Subcutaneous abdominal adipose tissue (tissue), 5 donors: ENCODE data around the gene C5orf15.

Experiments
- H3K27ac ChIP-seq: one replicate; pipeline ENCODE4 v1.7.0; 2013; ENCODE audit warnings: low read depth, mild to moderate bottlenecking, inconsistent platforms, low read length, moderate library complexity
- H3K27me3 ChIP-seq, 5 donors: one replicate each; pipeline ENCODE4 v1.7.0; 2013; ENCODE audit warnings: low read length in 5 of 5, inconsistent platforms in 1 of 5; ENCODE audit not compliant: control insufficient read depth in 5 of 5, insufficient read depth in 4 of 5
- H3K36me3 ChIP-seq, 5 donors: one replicate each; pipeline ENCODE4 v1.7.0; 2013; ENCODE audit warnings: low read length in 5 of 5; ENCODE audit not compliant: control insufficient read depth in 5 of 5, insufficient read depth in 5 of 5
- H3K4me1 ChIP-seq, 5 donors: one replicate each; pipeline ENCODE4 v1.7.0; 2013; ENCODE audit warnings: low read length in 5 of 5, mild to moderate bottlenecking in 3 of 5, moderate library complexity in 1 of 5; ENCODE audit not compliant: control insufficient read depth in 5 of 5, insufficient read depth in 5 of 5
- H3K4me3 ChIP-seq, 5 donors: one replicate each; pipeline ENCODE4 v1.7.0; 2013; ENCODE audit warnings: low read length in 5 of 5, low read depth in 1 of 5
- H3K9ac ChIP-seq, 5 donors: one replicate each; pipeline ENCODE4 v1.7.0; 2013; ENCODE audit warnings: low read length in 5 of 5, mild to moderate bottlenecking in 4 of 5, moderate library complexity in 3 of 5
- H3K9me3 ChIP-seq, 5 donors: one replicate each; pipeline ENCODE4 v1.7.0; 2013; ENCODE audit warnings: low read length in 5 of 5; ENCODE audit not compliant: control insufficient read depth in 5 of 5
- donor health status: healthy.
- donor health status: healthy.
- donor health status: healthy.
- donor health status: healthy.
- donor health status: healthy.

Gene C5orf15

DNA sequence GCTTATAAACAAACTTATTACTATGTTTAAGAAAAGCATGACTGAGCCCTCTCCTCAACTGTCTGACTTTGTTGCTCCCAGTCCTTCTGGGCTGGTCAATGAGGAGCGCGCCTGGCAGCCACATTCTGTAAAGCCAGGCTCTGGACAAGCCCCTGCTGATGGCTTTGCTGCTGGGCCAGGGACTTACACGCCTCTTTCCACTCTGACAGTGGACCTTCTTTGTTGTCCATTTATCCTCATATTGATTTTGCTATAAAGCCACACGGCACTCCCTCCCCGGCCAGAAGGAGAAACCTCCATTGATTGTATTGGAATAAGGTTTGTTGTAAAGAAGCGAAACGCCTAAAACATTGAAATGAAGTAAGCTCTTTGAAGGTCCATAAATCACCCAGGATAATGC, 50.6 kb downstream of the C5orf15 start:
- H3K27ac ChIP-seq, result no peak overlapping the region

GRCh38 chr5:133916914-133917313, 51.5 kb downstream of the C5orf15 start:
- H3K4me3 ChIP-seq, result no peak overlapping the region
- H3K9me3 ChIP-seq, result no peaks in the 10 kb centered on the region
- no peaks in the 10 kb centered on the region for H3K4me1 ChIP-seq
- H3K27ac ChIP-seq, result no peak overlapping the region
- no peak overlapping the region for H3K9ac ChIP-seq
- peaks cover 0 to 5% (median 0%) of the 10 kb centered on the region in 5 donors for H3K27me3 ChIP-seq
- H3K36me3 ChIP-seq, result no peaks in the 10 kb centered on the region

More for the DNA sequence above, 50.6 kb downstream of the C5orf15 start:
- H3K9ac ChIP-seq, result no peak overlapping the region
- no peaks in the 10 kb centered on the region for H3K36me3 ChIP-seq
- no peaks in the 10 kb centered on the region for H3K9me3 ChIP-seq
- no peak overlapping the region for H3K4me3 ChIP-seq
- H3K27me3 ChIP-seq, result peaks cover 0 to 5% (median 0%) of the 10 kb centered on the region in 5 donors
- no peaks in the 10 kb centered on the region for H3K4me1 ChIP-seq

DNA sequence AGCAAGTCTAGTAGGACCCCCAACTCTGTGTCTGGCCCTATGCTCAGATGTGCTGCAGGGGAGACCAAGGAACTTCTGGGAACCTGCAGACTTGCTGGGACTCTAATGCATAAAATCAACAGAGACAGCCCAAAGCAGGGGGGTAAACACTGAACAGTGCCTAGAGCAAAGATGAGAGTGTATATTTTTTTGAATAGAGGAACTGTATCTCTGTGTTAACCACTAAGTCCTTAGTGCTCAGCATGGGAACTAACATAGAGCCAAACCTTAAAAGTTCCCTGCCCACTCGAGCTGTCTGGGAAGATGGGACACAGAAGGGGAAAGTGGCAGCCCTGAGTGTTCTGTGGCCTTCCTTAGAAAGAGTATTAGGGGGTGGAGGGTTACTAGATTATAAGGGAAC, 51.9 kb downstream of the C5orf15 start:
- Histone ChIP-seq H3K27me3 (peaks cover 0 to 5% (median 0%) of the 10 kb centered on the region in 5 donors), H3K27ac (no peak overlapping the region), H3K4me1 (no peaks in the 10 kb centered on the region), H3K9ac (no peak overlapping the region), H3K4me3 (no peak overlapping the region), H3K9me3 (no peaks in the 10 kb centered on the region), H3K36me3 (no peaks in the 10 kb centered on the region)

DNA sequence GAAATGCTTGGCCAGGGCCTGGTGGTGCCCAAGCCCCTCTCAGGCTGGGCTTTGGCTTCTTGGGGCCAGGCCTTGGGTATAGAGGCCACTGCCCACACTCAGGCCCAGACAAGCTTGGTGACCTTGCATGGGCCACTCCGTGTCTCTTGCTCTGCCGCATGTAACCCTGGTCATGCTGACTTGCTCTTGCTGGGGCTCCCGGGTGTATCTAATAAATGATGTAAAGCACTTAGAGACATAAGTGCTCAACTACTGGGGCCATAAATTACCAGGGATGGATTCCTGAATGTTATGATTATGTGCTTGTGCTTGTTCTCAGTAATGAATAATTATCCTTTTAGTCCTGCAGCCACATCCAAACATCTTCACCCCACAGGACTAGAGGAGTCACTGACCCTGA, 54.0 kb downstream of the C5orf15 start:
- Histone ChIP-seq H3K9me3 (no peaks in the 10 kb centered on the region), H3K9ac (no peak overlapping the region), H3K4me3 (no peak overlapping the region), H3K36me3 (no peaks in the 10 kb centered on the region), H3K27me3 (peaks cover 0 to 5% (median 0%) of the 10 kb centered on the region in 5 donors), H3K4me1 (no peaks in the 10 kb centered on the region), H3K27ac (no peak overlapping the region)

DNA sequence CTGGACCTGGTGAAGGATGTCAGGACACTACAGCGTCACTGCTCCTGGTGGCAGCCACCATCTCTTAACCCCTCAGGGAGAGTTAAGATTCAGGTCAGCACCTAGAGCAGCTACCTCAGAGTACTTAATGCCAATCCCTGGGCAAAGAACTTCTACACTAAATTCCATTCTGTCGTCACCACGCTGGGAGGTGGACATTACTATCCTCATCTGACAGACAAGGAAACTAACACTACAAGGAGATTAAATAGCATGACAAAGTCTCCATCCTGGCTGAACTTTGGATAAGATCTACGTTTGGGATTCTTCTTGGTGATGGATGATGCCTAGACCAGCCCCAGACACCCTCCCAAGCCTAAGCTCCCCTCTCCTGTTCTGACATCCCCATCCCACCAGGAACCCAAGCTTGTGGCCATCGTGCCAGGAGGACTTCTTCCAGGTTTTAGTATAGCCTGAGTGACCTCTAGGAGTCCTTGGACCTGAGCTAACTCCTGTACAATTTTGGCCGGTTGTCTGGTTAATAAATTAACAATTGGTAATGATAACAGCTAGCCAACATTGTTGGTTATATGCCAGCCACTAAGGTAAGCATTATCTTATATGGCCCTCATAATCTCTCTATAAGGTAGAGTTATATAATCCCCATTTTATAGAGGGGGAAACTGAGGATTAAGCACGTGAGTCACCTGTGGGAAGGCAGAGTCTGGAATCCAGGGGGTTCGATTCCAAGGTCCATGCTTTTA, 54.8 kb downstream of the C5orf15 start:
- H3K9me3 ChIP-seq, result no peaks in the 10 kb centered on the region
- H3K4me1 ChIP-seq, result no peaks in the 10 kb centered on the region
- peaks cover 0 to 4% (median 0%) of the 10 kb centered on the region in 5 donors for H3K27me3 ChIP-seq
- no peak overlapping the region for H3K4me3 ChIP-seq
- no peak overlapping the region for H3K27ac ChIP-seq
- H3K36me3 ChIP-seq, result no peaks in the 10 kb centered on the region
- H3K9ac ChIP-seq, result no peak overlapping the region

DNA sequence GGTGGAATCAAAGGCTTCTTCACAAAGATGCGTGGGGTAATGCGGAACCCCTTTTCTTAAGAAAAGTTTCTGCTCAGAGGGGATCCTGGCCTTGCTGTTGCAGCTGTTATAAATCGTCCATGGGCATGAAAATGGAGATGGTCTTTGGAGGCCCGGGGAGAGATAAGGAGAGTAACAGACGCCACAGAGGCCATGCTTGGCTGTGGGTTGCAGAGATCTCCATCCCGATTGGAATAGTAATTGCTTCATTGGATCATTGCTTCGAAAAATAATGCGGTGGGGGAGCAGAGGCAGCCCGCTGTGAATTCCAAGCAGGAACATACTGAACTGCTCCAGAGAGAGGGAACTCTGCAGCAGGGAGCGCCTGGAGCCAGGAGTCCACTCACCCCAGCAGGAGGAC, 55.5 kb downstream of the C5orf15 start:
- H3K9me3 ChIP-seq, result no peaks in the 10 kb centered on the region
- H3K4me1 ChIP-seq, result no peaks in the 10 kb centered on the region
- H3K27me3 ChIP-seq, result no peaks in the 10 kb centered on the region
- H3K36me3 ChIP-seq, result no peaks in the 10 kb centered on the region
- no peak overlapping the region for H3K27ac ChIP-seq
- no peak overlapping the region for H3K9ac ChIP-seq
- H3K4me3 ChIP-seq, result no peak overlapping the region

DNA sequence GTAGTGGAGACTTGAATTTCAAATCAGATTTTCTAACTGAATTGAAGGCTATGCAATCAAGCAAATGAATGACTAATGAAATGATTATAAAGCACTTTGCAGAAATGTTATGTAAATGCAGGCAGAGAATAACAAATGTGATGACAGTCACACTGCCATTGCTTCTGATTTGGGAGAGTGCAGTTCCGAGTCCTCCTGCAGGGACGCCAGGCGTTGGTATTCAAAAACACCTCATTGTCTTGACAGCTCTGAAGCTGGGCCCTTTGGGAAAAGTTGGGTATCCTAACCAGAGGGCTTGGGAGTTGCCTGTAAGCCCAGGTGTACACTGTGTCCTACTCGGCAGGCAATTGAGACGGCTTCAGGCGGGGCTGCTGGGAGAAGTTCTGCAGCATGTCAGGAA, 57.9 kb downstream of the C5orf15 start:
- no peaks in the 10 kb centered on the region for H3K36me3 ChIP-seq
- no peaks in the 10 kb centered on the region for H3K27me3 ChIP-seq
- no peak overlapping the region for H3K4me3 ChIP-seq
- no peak overlapping the region for H3K27ac ChIP-seq
- no peak overlapping the region for H3K9ac ChIP-seq
- no peaks in the 10 kb centered on the region for H3K9me3 ChIP-seq
- peaks cover 0 to 8% (median 4%) of the 10 kb centered on the region in 5 donors for H3K4me1 ChIP-seq

DNA sequence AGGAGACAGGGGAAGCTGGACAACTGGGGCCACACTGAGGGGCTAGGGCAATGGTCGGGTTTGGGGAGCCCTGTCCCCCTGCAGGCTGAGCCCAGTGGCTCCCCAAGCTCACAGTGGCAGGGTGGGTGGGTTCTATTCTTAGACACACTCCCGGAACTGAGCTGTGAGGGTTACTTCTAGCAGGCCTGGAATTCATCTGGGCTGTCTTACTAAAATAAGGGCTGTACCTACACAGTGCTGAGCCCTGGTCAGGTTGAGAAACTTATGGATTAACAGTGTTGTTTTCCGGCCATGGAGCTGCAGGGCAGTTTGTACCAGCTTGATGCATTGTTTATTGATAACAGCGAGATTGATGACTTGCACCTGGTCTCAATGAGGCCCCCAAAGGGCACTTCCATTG, 58.8 kb downstream of the C5orf15 start:
- Histone ChIP-seq H3K4me3 (no peak overlapping the region), H3K36me3 (no peaks in the 10 kb centered on the region), H3K27me3 (no peaks in the 10 kb centered on the region), H3K9ac (no peak overlapping the region), H3K9me3 (no peaks in the 10 kb centered on the region), H3K27ac (no peak overlapping the region), H3K4me1 (peaks cover 0 to 8% (median 4%) of the 10 kb centered on the region in 5 donors)

DNA sequence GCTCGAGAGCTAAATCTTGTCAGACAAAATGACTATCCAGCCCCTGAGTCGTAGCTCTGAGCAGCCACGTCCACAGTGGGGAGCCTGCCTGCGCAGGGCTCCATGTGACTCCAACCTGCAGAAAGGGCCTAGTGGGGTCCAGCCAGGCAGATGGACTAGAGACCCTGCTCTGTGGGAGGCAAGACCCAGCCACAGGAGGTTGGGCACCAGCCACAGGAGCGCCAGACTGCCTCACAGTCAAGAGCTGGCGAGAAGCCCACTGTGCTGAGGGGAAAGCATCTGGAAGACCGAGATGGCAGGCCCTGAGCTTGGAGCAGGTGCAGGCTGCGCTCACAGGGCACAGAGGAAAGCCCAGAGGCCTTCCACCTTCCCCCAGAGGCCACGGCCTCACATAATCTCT, 61.4 kb downstream of the C5orf15 start:
- Histone ChIP-seq H3K27ac (no peak overlapping the region), H3K9ac (no peak overlapping the region), H3K4me1 (peaks cover 0 to 8% (median 4%) of the 10 kb centered on the region in 5 donors), H3K36me3 (no peaks in the 10 kb centered on the region), H3K27me3 (no peaks in the 10 kb centered on the region), H3K4me3 (no peak overlapping the region), H3K9me3 (no peaks in the 10 kb centered on the region)

DNA sequence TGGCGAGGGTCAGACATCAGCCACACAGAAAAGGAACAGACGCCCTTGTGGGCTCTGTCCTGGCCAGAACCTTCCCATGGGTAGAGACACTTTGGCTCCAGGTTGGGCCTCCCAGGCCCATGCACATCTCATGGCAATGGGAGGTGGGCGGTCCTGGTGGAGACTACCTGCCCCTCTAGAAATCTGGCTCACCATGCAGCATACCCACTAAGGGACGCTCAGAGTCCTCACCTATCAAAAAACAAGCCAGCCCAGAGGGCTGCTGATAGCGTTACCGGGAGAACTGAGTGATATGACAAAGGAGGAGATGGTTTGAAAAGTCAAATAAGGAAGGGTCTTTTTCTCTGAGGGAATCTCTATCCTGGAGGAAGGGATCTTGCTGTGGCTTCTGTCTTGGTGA, 62.1 kb downstream of the C5orf15 start:
- Histone ChIP-seq H3K9ac (no peak overlapping the region), H3K27ac (no peak overlapping the region), H3K9me3 (no peaks in the 10 kb centered on the region), H3K4me1 (peaks cover 0 to 8% (median 4%) of the 10 kb centered on the region in 5 donors), H3K4me3 (no peak overlapping the region), H3K27me3 (no peaks in the 10 kb centered on the region), H3K36me3 (no peaks in the 10 kb centered on the region)
